ENCODE results near the gene NSUN4. TPM values are rescaled to one million over a fixed set of nuclear protein-coding genes. Genes with fewer than 3 reads are reported as not detected.
"Not testable (repeated sequence)": the region's sequence is repeated elsewhere in the genome, so short reads cannot be mapped to it uniquely, and the experiment has no call there.

The NSUN4 gene
- total RNA-seq, 4 donors from 2014 or later: 1.0 to 42.4 (median 23.2) TPM

- DNase-seq; H3K36me3 ChIP-seq; intact Hi-C loops (cut with DNase I; ENCODE audit: low total_unique reads); H3K4me3 ChIP-seq; H3K27ac ChIP-seq; H3K9me3 ChIP-seq; H3K27me3 ChIP-seq; H3K4me1 ChIP-seq: not testable (repeated sequence)
Observed at GRCh38 chr1:46322191-46322590, 18.4 kb upstream of the NSUN4 start.

- DNase-seq; H3K27me3 ChIP-seq; intact Hi-C loops (cut with DNase I; ENCODE audit: low total_unique reads); H3K4me3 ChIP-seq; H3K36me3 ChIP-seq; H3K4me1 ChIP-seq; H3K27ac ChIP-seq; H3K9me3 ChIP-seq: not testable (repeated sequence)
Observed at GRCh38 chr1:46325285-46326076, 15.1 kb upstream of the NSUN4 start.

GRCh38 chr1:46328182-46328581 lies 12.4 kb upstream of the NSUN4 start:
- H3K27ac ChIP-seq; H3K4me3 ChIP-seq; DNase-seq; H3K36me3 ChIP-seq; H3K9me3 ChIP-seq; H3K27me3 ChIP-seq; H3K4me1 ChIP-seq; intact Hi-C loops (cut with DNase I; ENCODE audit: low total_unique reads): not testable (repeated sequence)

GRCh38 chr1:46329807-46330206 lies 10.8 kb upstream of the NSUN4 start:
- intact Hi-C loops (cut with DNase I; ENCODE audit: low total_unique reads); H3K27me3 ChIP-seq; H3K27ac ChIP-seq; H3K9me3 ChIP-seq; H3K36me3 ChIP-seq; H3K4me3 ChIP-seq; H3K4me1 ChIP-seq; DNase-seq: not testable (repeated sequence)

GRCh38 chr1:46330381-46330780 lies 10.2 kb upstream of the NSUN4 start:
- H3K9me3 ChIP-seq; H3K4me1 ChIP-seq; DNase-seq; H3K27ac ChIP-seq; H3K36me3 ChIP-seq; intact Hi-C loops (cut with DNase I; ENCODE audit: low total_unique reads); H3K27me3 ChIP-seq; H3K4me3 ChIP-seq: not testable (repeated sequence)

- H3K36me3 ChIP-seq; H3K27me3 ChIP-seq; intact Hi-C loops (cut with DNase I; ENCODE audit: low total_unique reads); DNase-seq; H3K4me1 ChIP-seq; H3K27ac ChIP-seq; H3K4me3 ChIP-seq; H3K9me3 ChIP-seq: not testable (repeated sequence)
Observed at GRCh38 chr1:46331786-46332540, 8.6 kb upstream of the NSUN4 start.

GRCh38 chr1:46333300-46334029 lies 7.1 kb upstream of the NSUN4 start:
- no peak for TF ChIP-seq CTCF (IDR thresholded peaks at IDR 0.05)
- TF ChIP-seq POLR2A (IDR thresholded peaks at IDR 0.05): no peak
- Histone ChIP-seq H3K4me1 (no peaks in the 10 kb centered on the region), H3K27ac (no peak overlapping the region), H3K4me3 (no peak overlapping the region), H3K36me3 (no peaks in the 10 kb centered on the region), H3K27me3 (no peaks in the 10 kb centered on the region), H3K9me3 (no peaks in the 10 kb centered on the region)
- intact Hi-C loops (cut with DNase I; ENCODE audit: low total_unique reads): no loop called here
- no peak for DNase-seq

- Histone ChIP-seq H3K9me3 (no peaks in the 10 kb centered on the region), H3K27me3 (no peaks in the 10 kb centered on the region), H3K4me3 (no peak overlapping the region), H3K4me1 (no peaks in the 10 kb centered on the region), H3K36me3 (no peaks in the 10 kb centered on the region), H3K27ac (no peak overlapping the region)
- no peak for DNase-seq
- no peak for TF ChIP-seq POLR2A (IDR thresholded peaks at IDR 0.05)
- no peak for TF ChIP-seq CTCF (IDR thresholded peaks at IDR 0.05)
- intact Hi-C loops (cut with DNase I; ENCODE audit: low total_unique reads): no loop called here
Observed at GRCh38 chr1:46334030-46334384, 6.6 kb upstream of the NSUN4 start.
